ENCODE results near the gene C1QTNF6. TPM values are rescaled to one million over a fixed set of nuclear protein-coding genes. Genes with fewer than 3 reads are reported as not detected.
"Not testable (repeated sequence)": the region's sequence is repeated elsewhere in the genome, so short reads cannot be mapped to it uniquely, and the experiment has no call there.

Gene C1QTNF6
- 5.3 TPM for total RNA-seq

- no peak for DNase-seq
Observed at GRCh38 chr22:37187891-37188761, at the start of gene C1QTNF6. C1QTNF6 (minus strand) TSS chr22:37188247; CDS start chr22:37188213, 34 bp downstream.

- no peak for DNase-seq
Observed at GRCh38 chr22:37235897-37236607, 48.0 kb upstream of the C1QTNF6 start.

GRCh38 chr22:37234736-37235711, 47.0 kb upstream of the C1QTNF6 start:
- DNase-seq, result no peak

- no peak for DNase-seq
Observed at GRCh38 chr22:37233751-37234631, 45.9 kb upstream of the C1QTNF6 start.

- not testable (repeated sequence) for DNase-seq
Observed at GRCh38 chr22:37233371-37233750, 45.3 kb upstream of the C1QTNF6 start.

- DNase-seq, result no peak
Observed at GRCh38 chr22:37232140-37232998, 44.3 kb upstream of the C1QTNF6 start.

- no peak for DNase-seq
Observed at GRCh38 chr22:37231406-37232139, 43.5 kb upstream of the C1QTNF6 start.

- DNase-seq, result no peak
Observed at GRCh38 chr22:37230673-37231405, 42.8 kb upstream of the C1QTNF6 start.

- DNase-seq, result no peak
Observed at GRCh38 chr22:37229805-37230672, 42.0 kb upstream of the C1QTNF6 start.

- no peak for DNase-seq
Observed at GRCh38 chr22:37229012-37229804, 41.2 kb upstream of the C1QTNF6 start.

GRCh38 chr22:37228106-37229011, 40.3 kb upstream of the C1QTNF6 start:
- DNase-seq, result no peak

GRCh38 chr22:37226514-37226913, 38.5 kb upstream of the C1QTNF6 start:
- DNase-seq, result no peak

- no peak for DNase-seq
Observed at GRCh38 chr22:37226087-37226486, 38.0 kb upstream of the C1QTNF6 start.

- no peak for DNase-seq
Observed at GRCh38 chr22:37225481-37225880, 37.4 kb upstream of the C1QTNF6 start.

GRCh38 chr22:37224757-37225420, 36.8 kb upstream of the C1QTNF6 start:
- no peak for DNase-seq

Measured in occipital lobe (tissue), 2 donors.